ENCODE measurements around the gene G0S2. TPM values are rescaled to one million over a fixed set of nuclear protein-coding genes. Genes with fewer than 3 reads are reported as not detected.

G0S2 gene
- total RNA-seq, 1 experiment from 2014 or later: 0.35 TPM

GRCh38 chr1:209648346-209648745, 26.9 kb upstream of the G0S2 start:
- peaks cover 4% of the 10 kb centered on the region for H3K27me3 Mint-ChIP-seq (ENCODE audit: low read depth)
- H3K4me1 ChIP-seq (ENCODE audit: insufficient read depth, low read length): no peaks in the 10 kb centered on the region
- peaks cover 16 to 21% of the 10 kb centered on the region in 2 experiments for H3K4me1 Mint-ChIP-seq
- no peak overlapping the region for H2AFZ ChIP-seq (ENCODE audit: low read length)
- DNase-seq: no peak
- H3K18ac ChIP-seq (ENCODE audit: insufficient read length, low read depth, low read length): no peak overlapping the region
- no peak overlapping the region for H2BK120ac ChIP-seq (ENCODE audit: low read depth, low read length, poor library complexity, severe bottlenecking)
- no peak overlapping the region for H3T11ph ChIP-seq (ENCODE audit: low read length)
- H2BK15ac ChIP-seq (ENCODE audit: low read depth, low read length): no peak overlapping the region
- no peaks in the 10 kb centered on the region for H3K9me3 ChIP-seq (ENCODE audit: control insufficient read depth, low read depth, low read length)
- no peaks in the 10 kb centered on the region for H3K27me3 ChIP-seq (ENCODE audit: insufficient read depth, low read length)
- H3K9me3 Mint-ChIP-seq: no peaks in the 10 kb centered on the region
- no peaks in the 10 kb centered on the region for H4K20me1 ChIP-seq (ENCODE audit: control insufficient read depth, insufficient read depth, insufficient read length)
- no peaks in the 10 kb centered on the region for H3K79me1 ChIP-seq (ENCODE audit: insufficient read depth, low read depth, low read length, poor library complexity, severe bottlenecking)
- no peak overlapping the region for H4K5ac ChIP-seq (ENCODE audit: insufficient read length, low read depth, low read length)
- H2BK20ac ChIP-seq (ENCODE audit: low read depth, low read length, poor library complexity, severe bottlenecking): no peak overlapping the region
- H2BK12ac ChIP-seq (ENCODE audit: insufficient read length, low read depth, low read length): no peak overlapping the region
- H3K56ac ChIP-seq (ENCODE audit: insufficient read length, low read depth, low read length): no peak overlapping the region
- no peak overlapping the region for H4K8ac ChIP-seq (replicated peaks; ENCODE audit: insufficient read length, low read depth, low read length)
- no peak overlapping the region for H3K27ac ChIP-seq (ENCODE audit: insufficient read length, low read depth, low read length)
- no peak overlapping the region for H3K9ac ChIP-seq (ENCODE audit: extremely low read depth, insufficient read length, low read length)
- H2AK5ac ChIP-seq (ENCODE audit: insufficient read length, low read length): no peak overlapping the region
- no peak overlapping the region for H3K14ac ChIP-seq (ENCODE audit: insufficient read depth, low read length)
- TF ChIP-seq CTCF (conservative IDR thresholded peaks at IDR 0.05): no peak
- H4K91ac ChIP-seq (ENCODE audit: insufficient read length, low read depth, low read length): no peak overlapping the region
- no peak overlapping the region for H3K4ac ChIP-seq (ENCODE audit: low read depth, low read length)
- no peaks in the 10 kb centered on the region for H3K23me2 ChIP-seq (ENCODE audit: insufficient read length, low read depth, low read length, poor library complexity, severe bottlenecking)
- H3K36me3 Mint-ChIP-seq (ENCODE audit: insufficient read depth in 1 of 3, low read depth in 3 of 3): no peaks in the 10 kb centered on the region; a peak in 1 of 7 replicates
- no peak overlapping the region for H3K4me2 ChIP-seq (ENCODE audit: insufficient read depth, insufficient read length, low read length)
- H2BK5ac ChIP-seq (ENCODE audit: insufficient read length, low read length): no peak overlapping the region
- H3K23ac ChIP-seq (ENCODE audit: insufficient read length, low read depth, low read length): no peak overlapping the region
- H3K4me3 Mint-ChIP-seq: no peak overlapping the region
- no peaks in the 10 kb centered on the region for H3K79me2 ChIP-seq (ENCODE audit: insufficient read depth, low read length)
- H3K27ac Mint-ChIP-seq: no peak overlapping the region
